Stimulated activated CD4-positive, alpha-beta T cell treated with anti-CD3 and anti-CD28 coated beads, TNF-alpha, amount 100 ng/mL, for 4 hours (primary cell): ENCODE data around the gene SLC22A7.

Source experiments
- DNase-seq, 3 experiments: peaks; one replicate each; pipeline ENCODE4 v3.0.0-alpha.2; 2020; ENCODE audit warnings: low read depth in 3 of 3

SLC22A7 gene

DNA sequence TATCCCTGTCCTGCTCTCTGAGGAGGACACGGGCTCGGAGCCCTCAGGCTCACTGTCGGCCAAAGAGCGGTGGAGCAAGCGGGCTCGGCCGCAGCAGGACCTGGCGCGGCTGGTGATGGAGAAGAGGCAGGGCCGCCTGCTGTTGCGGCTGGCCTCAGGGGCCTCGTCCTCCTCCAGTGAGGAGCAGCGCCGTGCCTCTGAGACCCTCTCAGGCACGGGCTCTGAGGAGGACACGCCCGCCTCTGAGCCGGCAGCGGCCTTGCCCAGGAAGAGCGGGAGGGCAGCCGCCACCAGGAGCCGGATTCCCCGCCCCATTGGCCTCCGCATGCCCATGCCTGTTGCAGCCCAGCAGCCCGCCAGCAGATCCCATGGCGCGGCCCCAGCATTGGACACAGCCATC, 14.2 kb upstream of the SLC22A7 start:
- DNase-seq: no peak

DNA sequence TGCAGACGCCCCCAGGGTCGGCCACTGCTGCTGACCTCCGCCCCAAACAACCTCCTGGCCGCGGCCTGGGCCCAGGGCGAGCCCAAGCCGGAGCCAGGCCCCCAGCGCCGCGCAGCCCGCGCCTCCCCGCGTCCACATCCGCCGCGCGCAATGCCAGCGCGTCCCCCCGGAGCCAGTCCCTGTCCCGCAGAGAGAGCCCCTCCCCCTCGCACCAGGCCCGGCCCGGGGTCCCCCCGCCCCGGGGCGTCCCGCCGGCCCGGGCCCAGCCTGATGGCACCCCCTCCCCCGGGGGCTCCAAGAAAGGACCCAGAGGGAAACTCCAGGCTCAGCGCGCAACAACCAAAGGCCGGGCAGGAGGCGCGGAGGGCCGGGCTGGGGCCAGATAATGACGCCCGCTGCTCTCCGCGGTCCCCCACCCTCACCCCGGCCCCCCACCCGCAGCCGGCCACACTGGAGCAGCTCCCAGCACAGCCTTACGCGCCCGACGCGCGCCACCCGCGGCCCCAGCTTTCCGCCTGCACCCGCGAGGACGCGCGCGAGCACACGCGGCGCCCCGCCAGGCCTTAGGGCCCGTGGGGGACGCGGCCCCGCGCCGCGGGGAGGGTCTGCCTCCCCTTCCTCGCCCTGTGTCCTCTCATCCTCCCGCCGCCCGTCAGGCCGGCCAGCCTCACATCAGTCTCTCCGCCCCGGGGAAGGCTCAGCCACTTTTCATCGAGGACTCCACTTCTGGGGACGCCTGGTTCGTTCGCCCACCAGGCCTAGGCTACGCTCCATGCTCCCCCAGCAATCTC, 12.9 kb upstream of the SLC22A7 start:
- DNase-seq: no peak

DNA sequence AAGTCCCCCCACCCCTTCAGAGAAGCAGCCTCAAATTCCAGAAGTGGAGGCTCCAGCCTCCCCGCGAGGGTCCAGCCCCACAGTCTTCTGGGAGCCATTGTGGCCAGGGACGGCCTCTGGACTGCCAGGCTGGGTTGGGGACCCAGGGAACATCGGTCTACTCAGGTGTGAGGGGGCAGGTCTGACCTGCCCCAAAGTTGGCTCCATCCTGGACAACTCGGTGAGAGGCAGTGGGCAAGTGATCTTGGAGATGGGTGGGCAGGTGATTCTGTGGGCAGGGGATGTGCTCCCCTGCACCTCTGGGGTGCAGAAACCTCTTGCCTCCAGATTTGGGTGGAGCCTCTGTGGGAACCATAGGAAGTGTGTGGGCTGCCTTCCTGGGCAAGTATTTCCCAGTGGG, 12.2 kb upstream of the SLC22A7 start:
- no peak for DNase-seq

DNA sequence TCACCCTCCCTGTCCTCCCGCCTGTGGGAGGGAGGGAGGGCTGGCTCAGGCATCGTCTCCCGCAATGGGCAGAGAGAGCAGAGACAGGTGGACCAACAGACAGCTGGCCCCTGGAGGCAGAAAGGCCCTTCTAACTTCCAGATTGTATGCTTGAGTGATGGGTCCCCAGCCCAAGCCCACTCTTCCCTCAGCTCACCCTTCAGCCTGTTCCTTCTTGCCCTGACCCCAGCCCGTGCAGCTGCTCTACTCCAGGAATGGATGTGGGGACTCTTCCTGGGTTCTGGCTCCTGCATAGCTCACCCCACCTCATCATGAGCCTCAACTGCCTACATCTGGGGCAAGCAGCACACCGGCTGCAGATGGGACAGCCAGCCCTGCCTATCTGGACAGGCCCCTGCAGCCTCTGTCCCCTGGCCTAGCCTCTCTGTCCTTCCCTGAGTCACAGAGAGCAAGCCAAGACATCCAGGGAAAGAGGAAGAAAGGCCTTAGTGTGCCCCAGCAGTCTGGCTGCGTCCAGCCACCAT, 11.5 kb upstream of the SLC22A7 start:
- DNase-seq: no peak

DNA sequence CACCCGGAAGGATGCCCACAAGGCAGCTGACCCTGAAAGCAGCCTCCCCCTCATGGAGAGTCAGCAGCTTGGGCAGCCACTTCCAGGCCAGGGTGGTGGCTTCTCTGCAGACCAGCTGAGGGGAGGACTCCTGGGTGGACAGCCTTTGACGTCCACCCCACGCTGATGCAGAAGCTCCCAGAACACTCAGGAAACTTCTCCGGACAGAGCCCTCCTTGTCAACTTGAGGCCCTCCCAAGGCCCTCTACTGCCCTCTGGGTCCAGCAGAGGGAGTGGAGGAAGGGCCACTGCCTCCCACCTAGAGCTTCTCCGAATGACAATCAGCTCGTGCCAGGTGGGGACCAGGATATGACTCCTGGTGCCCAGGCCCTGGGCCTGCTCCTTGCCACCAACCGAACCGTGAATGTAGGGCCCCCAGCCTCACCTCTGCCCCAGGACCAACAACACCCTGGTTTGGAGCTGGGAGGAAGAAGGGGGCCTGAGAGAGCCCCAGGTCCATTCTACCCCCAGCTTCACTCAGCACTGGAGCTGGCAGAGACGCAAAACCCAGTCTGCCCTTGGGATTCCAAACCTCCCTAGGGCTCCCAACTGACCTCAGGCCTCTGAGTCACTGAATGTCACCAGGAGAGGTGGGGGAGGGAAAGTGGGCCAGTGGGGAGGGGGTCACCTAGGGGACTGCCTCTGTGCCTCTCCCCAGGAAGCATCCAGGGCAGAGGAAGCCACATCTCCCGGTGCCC, 10.9 kb upstream of the SLC22A7 start:
- DNase-seq: no peak

DNA sequence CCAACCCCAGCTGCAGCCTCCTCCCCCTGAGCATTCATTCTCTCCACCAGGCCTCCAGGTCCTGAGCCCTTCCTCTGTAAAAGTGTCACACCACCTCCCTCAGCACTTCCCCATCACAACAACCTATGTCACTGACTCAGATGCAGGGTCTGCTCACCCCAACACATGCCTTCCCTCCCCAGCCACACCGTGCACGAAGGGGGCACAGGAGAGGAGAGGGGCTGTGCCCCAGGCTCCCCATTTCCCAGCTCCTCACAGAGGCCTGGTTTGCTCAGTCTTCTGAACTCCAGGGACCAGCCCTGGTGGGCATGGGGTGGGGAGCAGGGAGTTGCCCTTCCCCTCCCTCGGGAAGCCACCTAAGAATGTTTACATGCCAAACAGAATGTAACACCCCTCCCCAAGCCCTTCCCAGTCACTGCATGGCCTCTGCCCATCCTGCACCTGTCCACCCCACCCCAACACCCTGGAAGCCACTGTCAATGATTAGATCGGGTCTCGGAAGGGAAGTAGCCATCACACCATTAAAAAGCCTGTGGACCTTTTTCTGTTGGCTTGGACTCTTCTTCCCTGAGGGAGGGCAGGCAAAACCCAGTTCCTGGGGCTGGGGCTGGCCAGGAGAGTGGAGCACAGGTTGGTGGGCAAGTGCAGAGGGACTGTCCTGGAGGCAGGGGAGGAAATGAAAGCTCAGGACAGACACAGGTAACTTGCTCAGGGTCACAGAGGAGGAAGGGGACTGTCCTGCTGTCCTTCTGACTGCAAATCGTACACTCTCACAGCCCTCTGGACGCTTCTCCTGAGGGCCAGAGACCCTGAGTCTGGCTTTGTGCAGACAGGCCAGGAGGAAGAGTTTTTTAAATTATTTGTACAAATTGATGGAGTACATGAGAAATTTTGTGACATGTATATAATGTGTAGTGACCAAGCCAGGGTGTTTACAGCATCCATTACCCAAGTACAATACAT, 10.1 kb upstream of the SLC22A7 start:
- DNase-seq: no peak

DNA sequence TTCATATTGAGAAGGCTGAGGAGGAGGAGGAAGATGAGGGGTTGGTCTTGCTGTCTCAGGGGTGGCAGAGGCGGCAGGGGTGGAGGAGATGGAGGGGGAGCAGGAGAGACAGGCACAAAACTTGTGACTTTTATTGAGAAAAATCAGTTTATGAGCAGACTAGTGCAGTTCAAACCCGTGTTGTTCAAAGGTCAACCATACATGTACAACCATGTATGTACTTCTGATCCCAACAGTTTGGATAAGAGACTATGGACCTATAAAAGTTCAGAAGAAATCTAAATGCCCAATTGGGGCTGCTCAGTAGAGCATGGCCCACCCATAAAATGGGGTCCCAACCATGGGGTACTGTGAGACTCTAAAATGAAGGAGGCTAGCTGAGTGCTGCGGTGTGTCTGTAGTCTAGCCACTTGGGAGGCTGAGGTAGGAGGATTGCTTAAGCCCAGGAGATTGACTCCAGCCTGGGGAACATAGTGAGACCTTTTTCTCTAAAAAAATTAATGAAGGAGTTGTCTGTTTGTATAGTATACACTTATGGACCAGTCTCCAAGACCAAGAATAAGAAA, 7.6 kb upstream of the SLC22A7 start:
- DNase-seq: no peak

DNA sequence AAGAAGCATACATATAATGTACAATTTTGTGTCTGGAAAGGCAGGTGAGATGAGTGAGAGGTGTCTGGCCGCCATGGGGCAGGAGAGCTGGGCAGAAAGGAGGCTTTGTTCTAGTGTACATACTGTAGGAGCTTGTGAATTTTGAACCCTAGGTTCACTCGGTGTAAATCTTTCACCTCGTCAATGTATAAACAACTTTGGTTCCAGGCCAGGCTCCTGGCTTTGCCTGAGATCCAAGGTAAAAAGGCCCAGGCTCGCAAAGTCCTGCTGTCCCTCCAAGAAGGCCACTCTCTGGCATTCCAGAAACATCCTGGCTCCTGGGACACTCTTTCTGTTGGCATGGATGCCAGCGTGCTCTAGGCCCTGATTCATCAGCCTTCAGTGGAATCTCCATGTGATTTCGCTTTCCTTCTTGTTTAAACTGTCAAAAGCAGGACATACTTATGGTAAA, 7.1 kb upstream of the SLC22A7 start:
- no peak for DNase-seq

DNA sequence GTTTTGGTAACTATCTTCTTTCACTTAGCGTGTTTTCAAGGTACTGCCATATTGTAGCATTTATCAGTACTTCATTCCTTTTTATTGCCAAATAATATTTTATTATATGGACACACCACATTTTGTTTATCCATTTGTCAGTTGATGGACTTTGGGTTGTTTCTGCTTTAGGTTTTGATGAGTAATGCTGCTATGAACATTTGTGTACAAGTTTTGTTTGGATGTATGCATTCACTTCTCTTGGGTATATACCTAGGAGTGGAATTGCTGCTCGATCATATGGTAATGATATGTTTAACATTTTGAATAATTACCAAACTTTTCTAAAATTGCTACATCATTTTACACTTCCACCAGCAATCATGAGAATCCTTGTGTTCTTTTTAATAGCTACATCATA, 6.4 kb upstream of the SLC22A7 start:
- DNase-seq: no peak

DNA sequence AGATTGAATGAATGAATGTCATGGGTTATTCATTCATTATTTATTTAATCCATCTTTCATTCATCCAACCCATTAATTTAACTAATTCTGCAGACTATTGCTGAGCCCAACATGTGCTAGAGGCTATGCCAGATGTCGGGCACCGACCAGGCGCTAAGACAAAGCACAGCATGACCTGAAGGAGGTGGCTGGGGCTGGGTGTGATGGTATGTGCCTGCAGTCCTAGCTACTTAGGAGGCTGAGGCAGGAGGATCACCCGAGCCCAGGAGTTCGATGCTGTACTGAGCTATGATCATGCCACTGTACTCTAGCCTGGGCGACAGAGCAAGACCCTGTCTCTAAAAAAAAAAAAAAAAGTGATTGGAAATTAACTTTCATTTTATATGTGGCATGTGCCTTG, 5.7 kb upstream of the SLC22A7 start:
- no peak for DNase-seq

DNA sequence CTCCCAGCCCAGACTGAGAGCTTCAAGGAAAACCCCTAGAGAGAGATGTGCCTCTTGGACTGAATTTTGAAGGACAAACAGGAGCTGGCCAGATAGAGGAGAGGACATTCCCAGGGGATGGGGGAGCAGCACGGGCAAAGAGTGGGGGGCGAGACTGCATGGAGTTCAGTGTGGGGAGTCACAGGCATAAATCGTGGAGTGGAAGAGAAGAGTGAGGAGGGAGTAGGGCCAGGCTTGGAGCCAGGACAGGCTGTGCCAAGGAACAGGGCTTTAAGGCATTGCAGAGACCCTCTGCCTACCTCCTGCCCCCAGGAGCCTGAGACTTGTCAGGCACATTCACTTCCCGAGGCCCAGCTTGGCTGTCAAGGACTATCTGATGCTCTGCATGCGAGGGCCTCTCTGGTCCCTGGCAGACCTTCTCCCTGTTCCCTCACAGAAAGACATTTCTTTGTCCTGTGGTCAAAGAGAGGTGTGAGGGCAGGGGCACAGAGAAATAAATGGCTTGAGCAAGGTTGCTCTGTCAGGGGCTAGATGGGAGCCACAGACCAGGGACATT, 5.2 kb upstream of the SLC22A7 start:
- DNase-seq: no peak

DNA sequence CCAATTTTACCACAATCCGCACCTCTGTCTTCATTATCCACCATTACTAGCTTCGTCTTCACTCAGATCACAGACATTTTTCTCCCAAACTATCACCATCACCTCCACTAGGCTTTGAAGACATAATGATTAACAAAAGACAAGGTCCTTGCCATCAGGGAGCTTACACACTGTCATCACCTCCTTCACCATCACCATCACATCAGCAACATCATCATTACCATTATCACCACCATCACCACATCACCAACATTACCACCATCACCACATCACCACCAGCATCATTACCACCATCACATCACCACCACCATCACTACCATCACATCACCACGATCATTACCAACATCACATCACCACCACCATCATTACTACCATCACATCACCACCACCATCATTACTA, 4.4 kb upstream of the SLC22A7 start:
- no peak for DNase-seq

DNA sequence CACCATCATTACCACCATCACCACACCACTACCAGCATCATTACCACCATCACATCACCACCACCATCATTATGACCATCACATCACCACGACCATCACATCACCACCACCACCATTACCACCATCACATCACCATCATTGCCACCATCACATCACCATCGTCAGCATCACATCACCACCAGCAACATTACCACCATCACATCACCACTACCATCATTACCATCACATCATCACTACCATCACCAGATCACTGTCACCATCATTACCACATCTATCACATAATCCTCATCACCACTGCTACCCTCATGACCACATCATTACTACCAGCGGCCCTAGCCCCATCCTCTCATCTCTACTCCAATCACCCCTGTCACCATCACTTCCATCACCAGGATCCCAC, 3.5 kb upstream of the SLC22A7 start:
- no peak for DNase-seq

DNA sequence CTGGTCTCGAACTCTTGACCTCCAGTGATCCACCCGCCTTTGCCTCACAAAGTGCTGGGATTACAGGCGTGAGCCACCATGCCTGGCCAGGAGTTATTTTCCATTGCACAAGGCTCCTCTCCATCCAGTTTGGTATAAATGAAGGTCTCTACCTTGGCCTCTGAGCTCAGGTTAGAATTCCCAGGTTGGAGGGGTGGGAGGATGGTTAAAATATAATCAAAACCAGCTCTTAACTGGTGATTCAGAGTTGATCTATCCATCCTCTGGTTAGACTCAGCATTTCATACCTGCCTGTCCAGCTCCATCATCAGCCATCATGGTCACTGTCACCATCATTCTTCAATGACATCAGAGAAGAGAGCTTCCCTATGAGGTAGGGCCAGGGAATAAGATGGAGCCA, 2.6 kb upstream of the SLC22A7 start:
- no peak for DNase-seq

DNA sequence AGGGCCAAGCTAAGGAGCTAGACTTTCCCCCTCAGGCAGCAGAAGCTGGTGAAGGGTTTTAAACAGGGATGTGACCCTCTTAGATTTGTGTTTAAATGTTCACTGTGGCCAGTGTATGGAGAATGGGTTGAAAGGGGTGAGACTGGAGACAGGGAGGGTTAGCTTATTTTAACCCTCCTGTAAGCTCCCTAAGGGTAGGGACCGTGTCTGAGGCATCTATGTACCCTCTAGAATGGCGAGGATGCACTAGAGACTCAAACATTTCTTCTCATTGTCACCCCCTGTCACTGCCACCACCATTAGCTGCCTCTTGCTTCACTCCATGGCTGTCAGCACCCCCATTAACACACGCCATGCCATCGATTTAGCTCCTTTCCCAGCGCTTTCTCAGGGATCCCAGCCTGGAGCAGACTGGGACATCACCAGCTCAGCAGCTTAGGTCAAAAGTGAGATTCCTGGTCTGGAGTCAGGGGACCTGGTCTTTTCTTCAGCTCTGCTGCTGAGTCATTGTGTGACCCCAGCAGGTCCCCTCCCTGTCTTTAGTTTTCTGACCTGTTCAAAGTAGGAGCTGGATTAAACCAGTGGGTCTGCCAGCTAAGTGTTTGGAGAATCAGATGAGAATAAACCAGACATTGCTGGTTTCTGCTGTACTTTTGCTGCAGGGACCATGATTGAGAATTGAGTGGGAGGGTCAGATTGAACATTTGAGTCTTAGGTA, 1.1 kb upstream of the SLC22A7 start:
- no peak for DNase-seq

DNA sequence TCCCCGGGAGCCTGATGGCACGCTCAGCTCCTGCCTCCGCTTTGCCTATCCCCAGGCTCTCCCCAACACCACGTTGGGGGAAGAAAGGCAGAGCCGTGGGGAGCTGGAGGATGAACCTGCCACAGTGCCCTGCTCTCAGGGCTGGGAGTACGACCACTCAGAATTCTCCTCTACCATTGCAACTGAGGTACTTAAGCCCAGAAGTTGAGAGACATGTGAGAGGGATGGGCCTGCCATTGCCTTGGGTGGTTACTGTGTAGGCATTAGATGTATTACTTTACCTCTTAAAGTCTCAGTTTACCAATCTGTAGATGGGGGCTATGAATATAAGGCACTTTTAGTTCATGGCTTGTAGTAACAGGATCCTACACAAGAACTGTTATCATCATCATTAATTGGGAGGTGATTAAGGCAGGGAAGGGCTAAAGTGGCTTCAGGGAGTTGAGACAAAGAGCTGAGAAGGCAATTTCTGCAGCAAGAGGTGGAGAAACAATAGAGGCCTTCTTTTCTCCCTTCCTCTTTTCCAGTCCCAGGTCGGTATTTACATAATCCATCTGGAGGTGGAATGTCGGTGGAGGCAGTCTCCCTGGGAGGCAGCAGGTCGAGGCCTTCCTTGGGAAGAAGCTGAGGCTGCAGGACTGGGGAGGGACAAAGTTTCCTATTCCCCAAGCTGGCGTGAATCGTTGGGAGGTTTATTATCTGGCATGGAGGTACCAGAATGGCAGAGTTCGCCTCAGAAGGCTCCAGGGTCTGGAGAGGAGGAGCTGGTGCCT, 691 bp downstream of the SLC22A7 start:
- DNase-seq: no peak

DNA sequence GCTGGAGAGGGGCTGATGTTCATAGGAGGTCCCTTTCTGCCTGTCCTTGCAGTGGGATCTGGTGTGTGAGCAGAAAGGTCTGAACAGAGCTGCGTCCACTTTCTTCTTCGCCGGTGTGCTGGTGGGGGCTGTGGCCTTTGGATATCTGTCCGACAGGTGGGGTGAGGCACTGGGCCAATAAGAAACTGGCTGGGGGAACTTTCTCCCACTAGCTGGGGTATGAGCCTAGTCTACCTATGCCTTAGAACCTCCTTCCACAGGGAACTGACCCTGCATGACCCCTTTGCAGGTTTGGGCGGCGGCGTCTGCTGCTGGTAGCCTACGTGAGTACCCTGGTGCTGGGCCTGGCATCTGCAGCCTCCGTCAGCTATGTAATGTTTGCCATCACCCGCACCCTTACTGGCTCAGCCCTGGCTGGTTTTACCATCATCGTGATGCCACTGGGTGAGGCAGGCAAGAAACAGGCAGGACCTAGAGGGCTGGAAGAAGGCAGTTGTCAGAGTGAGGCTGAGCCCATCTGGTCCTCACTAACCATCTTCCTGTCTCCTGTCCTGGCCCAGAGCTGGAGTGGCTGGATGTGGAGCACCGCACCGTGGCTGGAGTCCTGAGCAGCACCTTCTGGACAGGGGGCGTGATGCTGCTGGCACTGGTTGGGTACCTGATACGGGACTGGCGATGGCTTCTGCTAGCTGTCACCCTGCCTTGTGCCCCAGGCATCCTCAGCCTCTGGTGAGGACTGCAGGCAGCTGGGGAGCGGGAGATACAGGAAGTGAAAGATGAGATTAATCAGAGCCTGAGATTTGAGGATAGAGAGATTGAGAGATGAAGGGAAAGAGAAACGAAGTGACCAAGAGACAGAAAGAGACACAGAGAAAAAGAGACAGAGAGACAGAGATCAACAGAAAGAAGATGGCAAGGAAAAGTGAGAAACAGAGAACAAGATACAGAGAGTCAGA, 1.6 kb downstream of the SLC22A7 start:
- DNase-seq: no peak

DNA sequence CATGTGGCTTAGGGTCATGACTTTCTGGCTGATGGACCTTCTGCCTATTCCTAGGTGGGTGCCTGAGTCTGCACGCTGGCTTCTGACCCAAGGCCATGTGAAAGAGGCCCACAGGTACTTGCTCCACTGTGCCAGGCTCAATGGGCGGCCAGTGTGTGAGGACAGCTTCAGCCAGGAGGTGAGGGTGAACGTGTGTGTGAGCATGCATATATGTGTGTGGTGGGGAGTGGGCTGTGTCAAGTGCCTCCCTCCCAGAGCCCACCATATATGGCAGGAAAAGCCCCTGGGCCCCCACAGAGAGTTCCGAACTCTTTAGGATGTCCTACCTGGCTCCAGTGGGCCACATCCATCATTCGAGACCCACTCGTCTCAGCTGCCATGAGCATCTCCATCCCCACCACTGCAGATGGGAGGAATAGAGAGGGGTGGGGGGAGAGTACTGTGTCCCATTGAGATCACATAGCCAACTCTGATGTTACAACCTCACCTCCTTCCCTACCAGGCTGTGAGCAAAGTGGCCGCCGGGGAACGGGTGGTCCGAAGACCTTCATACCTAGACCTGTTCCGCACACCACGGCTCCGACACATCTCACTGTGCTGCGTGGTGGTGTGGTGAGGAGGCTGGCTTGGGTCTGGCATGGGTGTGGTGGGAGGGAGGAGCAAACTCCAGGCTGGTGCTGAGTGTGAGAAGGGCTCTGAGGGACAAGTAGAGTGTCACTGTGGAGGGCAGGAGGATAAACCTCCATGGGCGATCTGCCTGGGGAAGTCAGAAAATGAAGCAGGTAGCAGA, 3.2 kb downstream of the SLC22A7 start:
- DNase-seq: no peak
